GM23338 (cell line): Measurements from ENCODE around the gene LEMD2. TPM values are rescaled to one million over a fixed set of nuclear protein-coding genes. Genes with fewer than 3 reads are reported as not detected.

ENCODE experiments used
- ATAC-seq: fragments of 200-7000 bp; cut with Tn5 transposase; 3 replicates; pipeline ENCODE4 v1.9.1; 2020
- DNase-seq: peaks from one replicate; pipeline ENCODE4 v3.0.0-alpha.2; 2015; ENCODE audit warnings: low spot score
- H2AFZ ChIP-seq: fragments of 200-600 bp; sonication (generic); 2 replicates; pipeline ENCODE4 v1.8.0; 2016; ENCODE audit warnings: antibody characterized with exemption, mild to moderate bottlenecking, moderate library complexity
- H3F3A ChIP-seq: fragments of 200-600 bp; sonication (generic); replicated peaks from 2 replicates; pipeline ENCODE4 v1.8.0; 2017; ENCODE audit warnings: antibody characterized with exemption, mixed run types, low read depth
- H3K27ac ChIP-seq: fragments of 200-600 bp; sonication (generic); 2 replicates; pipeline ENCODE4 v1.6.1; 2016; ENCODE audit warnings: low read depth
- H3K27me3 ChIP-seq: fragments of 200-600 bp; sonication (generic); 2 replicates; pipeline ENCODE4 v1.8.0; 2016; ENCODE audit warnings: mild to moderate bottlenecking, mixed run types, moderate library complexity; ENCODE audit not compliant: insufficient read depth
- H3K36me3 ChIP-seq: fragments of 200-600 bp; sonication (generic); 2 replicates; pipeline ENCODE4 v1.8.0; 2016; ENCODE audit warnings: mild to moderate bottlenecking; ENCODE audit not compliant: insufficient read depth
- H3K4me1 ChIP-seq: fragments of 200-600 bp; sonication (generic); 2 replicates; pipeline ENCODE4 v1.8.0; 2016; ENCODE audit warnings: mild to moderate bottlenecking, moderate library complexity; ENCODE audit not compliant: insufficient read depth
- H3K4me2 ChIP-seq: fragments of 200-600 bp; sonication (generic); 2 replicates; pipeline ENCODE4 v1.7.1; 2017; ENCODE audit warnings: mixed run types
- H3K4me3 ChIP-seq: fragments of 200-600 bp; sonication (generic); 2 replicates; pipeline ENCODE4 v1.6.1; 2016; ENCODE audit warnings: mixed run types
- H3K79me2 ChIP-seq: fragments of 200-600 bp; sonication (generic); replicated peaks from 2 replicates; pipeline ENCODE4 v1.8.0; 2017; ENCODE audit warnings: mild to moderate bottlenecking; ENCODE audit not compliant: insufficient read depth
- H3K9me2 ChIP-seq: fragments of 200-600 bp; sonication (generic); 2 replicates; pipeline ENCODE4 v1.8.0; 2017; ENCODE audit not compliant: insufficient read depth
- H4K20me1 ChIP-seq: fragments of 200-600 bp; sonication (generic); replicated peaks from 2 replicates; pipeline ENCODE4 v1.8.0; 2017; ENCODE audit warnings: mild to moderate bottlenecking; ENCODE audit not compliant: insufficient read depth
- H3K27ac Mint-ChIP-seq: 2 replicates; pipeline ENCODE4 v1.8.0; 2020; ENCODE audit warnings: inconsistent platforms, mild to moderate bottlenecking, moderate library complexity, mixed read lengths
- H3K27me3 Mint-ChIP-seq: 3 replicates; pipeline ENCODE4 v1.8.0; 2022; ENCODE audit warnings: low read depth, mild to moderate bottlenecking, moderate library complexity, mixed read lengths, inconsistent platforms; ENCODE audit not compliant: insufficient read depth, poor library complexity
- H3K36me3 Mint-ChIP-seq: 3 replicates; pipeline ENCODE4 v1.8.0; 2021; ENCODE audit warnings: low read depth, mild to moderate bottlenecking, inconsistent platforms, moderate library complexity, mixed read lengths
- H3K4me1 Mint-ChIP-seq: 3 replicates; pipeline ENCODE4 v1.8.0; 2020; ENCODE audit warnings: mild to moderate bottlenecking, inconsistent platforms, mixed read lengths
- H3K4me3 Mint-ChIP-seq: 3 replicates; pipeline ENCODE4 v1.8.0; 2021; ENCODE audit warnings: moderate library complexity, mild to moderate bottlenecking, inconsistent platforms, mixed read lengths
- H3K9me3 Mint-ChIP-seq: 3 replicates; pipeline ENCODE4 v1.8.0; 2020; ENCODE audit warnings: moderate library complexity, mild to moderate bottlenecking, inconsistent platforms, mixed read lengths
- CREB1 ChIP-seq: fragments of 250-450 bp; sonication (Bioruptor Pico); IDR thresholded peaks from 2 replicates; pipeline ENCODE4 v1.5.0; 2020; ENCODE audit warnings: low read depth, mild to moderate bottlenecking, moderate library complexity
- CTCF ChIP-seq, 2 experiments: fragments of 200-600 bp in 1 of 2; sonication (generic) in 1 of 2; conservative IDR thresholded peaks; 2 replicates each; pipeline versions ENCODE4 v1.5.1 to v1.6.1; 2016 to 2017; ENCODE audit warnings: antibody characterized with exemption in 2 of 2, low read depth in 2 of 2, mild to moderate bottlenecking in 2 of 2, moderate library complexity in 1 of 2
- ETS1 ChIP-seq: IDR thresholded peaks from 2 replicates; pipeline ENCODE4 v1.6.1; 2016; ENCODE audit warnings: antibody characterized with exemption
- EZH2 ChIP-seq: fragments of 200-600 bp; sonication (generic); IDR thresholded peaks from one replicate; pipeline ENCODE4 v1.8.0; 2017; ENCODE audit warnings: antibody characterized with exemption, mild to moderate bottlenecking, low read depth; ENCODE audit not compliant: unreplicated experiment
- EZH2phosphoT487 ChIP-seq: fragments of 200-600 bp; sonication (generic); IDR thresholded peaks from one replicate; pipeline ENCODE4 v1.8.1; 2018; ENCODE audit warnings: antibody characterized with exemption; ENCODE audit not compliant: unreplicated experiment
- JUNB ChIP-seq: IDR thresholded peaks from one replicate; pipeline ENCODE4 v1.6.1; 2016; ENCODE audit warnings: antibody characterized with exemption; ENCODE audit not compliant: unreplicated experiment
- STAT1 ChIP-seq: IDR thresholded peaks from one replicate; pipeline ENCODE4 v1.6.1; 2016; ENCODE audit warnings: antibody characterized with exemption; ENCODE audit not compliant: unreplicated experiment
- ZNF114 ChIP-seq: fragments of 250-450 bp; sonication (Bioruptor Pico); IDR thresholded peaks from 2 replicates; pipeline ENCODE4 v1.5.0; 2020; ENCODE audit warnings: mild to moderate bottlenecking, moderate library complexity
- ZNF462 ChIP-seq: fragments of 250-450 bp; sonication (Bioruptor Pico); IDR thresholded peaks from 2 replicates; pipeline ENCODE4 v1.5.0; 2020; ENCODE audit warnings: mild to moderate bottlenecking, moderate library complexity
- polyA plus RNA-seq: library from polyadenylated mRNA; unstranded; fragments of >200 nt; fragmentation: Nextera tagmentation; extraction: Ambion mirVana; gene quantifications from 2 replicates; pipeline ENCODE4 v1.2.1, GENCODE V29; 2016
- total RNA-seq: library from RNA; depleted of rRNA; stranded (reverse); fragments of >200 nt; shearing (Covaris generic); gene quantifications from 2 replicates; pipeline ENCODE4 v1.2.3, GENCODE V29; 2014

The LEMD2 gene
- total and polyA plus RNA-seq, 2 experiments from 2014 or later, result 28.6 to 64.7 TPM

GRCh38 chr6:33731035-33731434 lies 57.9 kb downstream of the LEMD2 start:
- no peaks in the 10 kb centered on the region for H3K4me1 ChIP-seq
- H3K27me3 ChIP-seq, result no peaks in the 10 kb centered on the region
- peaks cover 9% of the 10 kb centered on the region for H3K27me3 Mint-ChIP-seq
- H3K4me3 Mint-ChIP-seq, result no peak overlapping the region
- ATAC-seq, result no peak
- H4K20me1 ChIP-seq, result no peaks in the 10 kb centered on the region
- H3F3A ChIP-seq, result no peaks in the 10 kb centered on the region
- 0 out of 2 replicates have a peak overlapping the region, but pooled peaks have one; percentile 43 for H2AFZ ChIP-seq
- TF ChIP-seq CTCF (conservative IDR thresholded peaks at IDR 0.05; ENCODE audit: low read depth in 2 of 2) (no peak), ETS1 (no peak), CREB1 (no peak)
- H3K27ac ChIP-seq, result no peak overlapping the region
- no peaks in the 10 kb centered on the region for H3K79me2 ChIP-seq
- no peak overlapping the region for H3K27ac Mint-ChIP-seq
- peaks cover 5% of the 10 kb centered on the region; the same call in 2 of the 3 replicates for H3K4me1 Mint-ChIP-seq
- no peak for DNase-seq
- H3K36me3 Mint-ChIP-seq, result no peaks in the 10 kb centered on the region
- no peaks in the 10 kb centered on the region for H3K36me3 ChIP-seq
- H3K4me2 ChIP-seq, result no peak overlapping the region
- no peaks in the 10 kb centered on the region for H3K9me3 Mint-ChIP-seq
- H3K4me3 ChIP-seq, result no peak overlapping the region
- H3K9me2 ChIP-seq, result no peaks in the 10 kb centered on the region

DNA sequence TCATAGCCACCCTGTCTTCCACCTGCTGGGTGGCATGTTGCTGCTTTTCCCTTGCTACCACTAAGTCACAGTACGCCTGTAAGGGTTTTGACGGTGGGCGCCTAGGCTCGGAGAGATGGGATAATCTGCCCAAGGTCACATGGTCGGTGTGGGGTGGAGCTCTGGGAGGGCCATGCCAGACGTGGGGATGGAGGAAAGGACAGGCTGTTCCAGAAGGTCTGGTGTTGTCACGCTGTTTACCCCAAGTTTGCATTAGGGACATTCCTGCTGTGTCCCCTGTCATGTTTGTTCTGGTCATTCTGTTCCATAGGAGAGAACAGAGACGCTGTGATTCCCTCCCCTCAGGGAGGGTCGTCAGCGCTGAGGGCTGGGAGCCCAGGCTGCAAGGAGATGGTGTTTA lies 58.3 kb downstream of the LEMD2 start:
- Mint-ChIP-seq H3K4me3 (no peak overlapping the region), H3K27ac (no peak overlapping the region)
- TF ChIP-seq ETS1 (no peak), ZNF462 (CRISPR knock-in tag) (no peak), EZH2phosphoT487 (no peak), STAT1 (no peak), CREB1 (no peak), EZH2 (no peak), ZNF114 (CRISPR knock-in tag) (no peak), CTCF (conservative IDR thresholded peaks at IDR 0.05; ENCODE audit: low read depth in 2 of 2) (no peak), JUNB (no peak)

More for the DNA sequence above, 58.3 kb downstream of the LEMD2 start:
- Histone ChIP-seq H3K9me2 (no peaks in the 10 kb centered on the region), H3K27me3 (no peaks in the 10 kb centered on the region), H3K79me2 (no peaks in the 10 kb centered on the region), H3K4me3 (no peak overlapping the region), H2AFZ (0 out of 2 replicates have a peak overlapping the region, but pooled peaks have one; percentile 43), H3K27ac (no peak overlapping the region), H3F3A (no peaks in the 10 kb centered on the region), H3K4me1 (no peaks in the 10 kb centered on the region), H3K4me2 (no peak overlapping the region), H4K20me1 (no peaks in the 10 kb centered on the region), H3K36me3 (no peaks in the 10 kb centered on the region)
- H3K4me1 Mint-ChIP-seq, result peaks cover 8% of the 10 kb centered on the region
- H3K9me3 Mint-ChIP-seq, result no peaks in the 10 kb centered on the region
- ATAC-seq, result no peak
- peaks cover 9% of the 10 kb centered on the region for H3K27me3 Mint-ChIP-seq
- no peak for DNase-seq
- no peaks in the 10 kb centered on the region for H3K36me3 Mint-ChIP-seq
